A549 (cell line): ENCODE data around the gene EFNA5.

ENCODE experiments used
- CHD2 ChIP-seq: fragments of 150-350 bp; IDR thresholded peaks from 2 replicates; pipeline ENCODE4 v1.6.1; 2014; ENCODE audit warnings: low read length; ENCODE audit not compliant: partially characterized antibody
- EHMT2 ChIP-seq: fragments of 200-600 bp; sonication (generic); IDR thresholded peaks from 2 replicates; pipeline ENCODE4 v1.6.1; 2016; ENCODE audit warnings: antibody characterized with exemption, low read depth, mild to moderate bottlenecking, moderate library complexity
- ESRRA ChIP-seq: fragments of 150-350 bp; IDR thresholded peaks from 2 replicates; pipeline ENCODE4 v1.6.1; 2014; ENCODE audit warnings: mild to moderate bottlenecking, low read length, borderline replicate concordance
- JUN ChIP-seq, 2 experiments: fragments of >200 bp; sonication (Bioruptor Twin); formaldehyde crosslinking; IDR thresholded peaks; 2 replicates in 1 of 2; 3 replicates in 1 of 2; pipeline ENCODE4 v1.6.1; 2016 to 2017
- KDM1A ChIP-seq: fragments of 200-600 bp; sonication (generic); IDR thresholded peaks from 2 replicates; pipeline ENCODE4 v1.6.1; 2016; ENCODE audit warnings: low read depth, mild to moderate bottlenecking
- KDM5A ChIP-seq: fragments of 200-600 bp; sonication (generic); IDR thresholded peaks from 2 replicates; pipeline ENCODE4 v1.6.1; 2016; ENCODE audit warnings: antibody characterized with exemption, mild to moderate bottlenecking
- MAZ ChIP-seq: fragments of 150-350 bp; IDR thresholded peaks from 2 replicates; pipeline ENCODE4 v1.6.1; 2014; ENCODE audit warnings: antibody characterized with exemption, low read depth, low read length, borderline replicate concordance
- NR3C1 ChIP-seq: fragments of >200 bp; sonication (Bioruptor Twin); formaldehyde crosslinking; IDR thresholded peaks from 3 replicates; pipeline ENCODE4 v1.6.1; 2017
- POLR2A ChIP-seq: IDR thresholded peaks from 2 replicates; pipeline ENCODE4 v1.6.1; 2012; ENCODE audit warnings: mild to moderate bottlenecking, low read length
- RFX5 ChIP-seq: fragments of 450-650 bp; IDR thresholded peaks from 2 replicates; pipeline ENCODE4 v1.7.1; 2014; ENCODE audit warnings: antibody characterized with exemption, mild to moderate bottlenecking, moderate library complexity
- TF ChIP-seq, protein P1 (sequence below): fragments of 200-600 bp; sonication (generic); IDR thresholded peaks from 2 replicates; pipeline ENCODE4 v1.6.1; 2016; ENCODE audit warnings: antibody characterized with exemption, mild to moderate bottlenecking, moderate library complexity
- TF ChIP-seq, protein P2 (sequence below): IDR thresholded peaks from 2 replicates; pipeline ENCODE4 v1.6.1; 2012
- TF ChIP-seq, protein P3 (sequence below): fragments of >200 bp; sonication (Bioruptor Twin); formaldehyde crosslinking; IDR thresholded peaks from 3 replicates; pipeline ENCODE4 v1.5.1; 2016
- TF ChIP-seq, protein P4 (sequence below): fragments of 250-450 bp; sonication (Bioruptor Pico); IDR thresholded peaks from 2 replicates; pipeline ENCODE4 v1.5.0; 2021; ENCODE audit warnings: mild to moderate bottlenecking, moderate library complexity, borderline replicate concordance

DNA sequence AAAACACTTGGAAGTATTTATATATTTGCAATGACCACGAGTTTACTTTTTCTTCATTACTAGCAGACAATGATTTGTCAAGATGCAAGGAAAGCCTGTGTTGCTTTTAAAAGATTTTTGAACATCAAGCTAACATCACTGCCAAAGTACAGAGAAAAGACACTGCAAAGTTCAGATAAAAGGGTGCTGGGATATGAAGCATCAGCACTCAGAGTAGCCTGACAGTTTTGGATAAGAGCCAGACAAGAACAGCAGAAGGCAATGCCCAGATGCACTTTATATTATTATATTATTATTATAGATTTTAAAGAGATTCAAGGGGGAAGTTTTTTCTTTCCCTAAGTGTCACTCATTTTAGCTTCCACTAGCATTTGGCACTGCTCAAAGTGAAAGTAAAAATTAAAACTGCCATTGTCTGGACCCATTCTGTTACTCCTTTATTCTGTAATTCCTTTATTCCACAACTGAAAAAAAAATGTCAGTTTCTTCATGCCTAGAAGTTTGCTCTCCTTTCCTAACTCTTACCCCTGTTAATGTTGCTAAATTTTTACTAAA lies 240.6 kb downstream of the EFNA5 start:
- TF ChIP-seq, protein P1, sequence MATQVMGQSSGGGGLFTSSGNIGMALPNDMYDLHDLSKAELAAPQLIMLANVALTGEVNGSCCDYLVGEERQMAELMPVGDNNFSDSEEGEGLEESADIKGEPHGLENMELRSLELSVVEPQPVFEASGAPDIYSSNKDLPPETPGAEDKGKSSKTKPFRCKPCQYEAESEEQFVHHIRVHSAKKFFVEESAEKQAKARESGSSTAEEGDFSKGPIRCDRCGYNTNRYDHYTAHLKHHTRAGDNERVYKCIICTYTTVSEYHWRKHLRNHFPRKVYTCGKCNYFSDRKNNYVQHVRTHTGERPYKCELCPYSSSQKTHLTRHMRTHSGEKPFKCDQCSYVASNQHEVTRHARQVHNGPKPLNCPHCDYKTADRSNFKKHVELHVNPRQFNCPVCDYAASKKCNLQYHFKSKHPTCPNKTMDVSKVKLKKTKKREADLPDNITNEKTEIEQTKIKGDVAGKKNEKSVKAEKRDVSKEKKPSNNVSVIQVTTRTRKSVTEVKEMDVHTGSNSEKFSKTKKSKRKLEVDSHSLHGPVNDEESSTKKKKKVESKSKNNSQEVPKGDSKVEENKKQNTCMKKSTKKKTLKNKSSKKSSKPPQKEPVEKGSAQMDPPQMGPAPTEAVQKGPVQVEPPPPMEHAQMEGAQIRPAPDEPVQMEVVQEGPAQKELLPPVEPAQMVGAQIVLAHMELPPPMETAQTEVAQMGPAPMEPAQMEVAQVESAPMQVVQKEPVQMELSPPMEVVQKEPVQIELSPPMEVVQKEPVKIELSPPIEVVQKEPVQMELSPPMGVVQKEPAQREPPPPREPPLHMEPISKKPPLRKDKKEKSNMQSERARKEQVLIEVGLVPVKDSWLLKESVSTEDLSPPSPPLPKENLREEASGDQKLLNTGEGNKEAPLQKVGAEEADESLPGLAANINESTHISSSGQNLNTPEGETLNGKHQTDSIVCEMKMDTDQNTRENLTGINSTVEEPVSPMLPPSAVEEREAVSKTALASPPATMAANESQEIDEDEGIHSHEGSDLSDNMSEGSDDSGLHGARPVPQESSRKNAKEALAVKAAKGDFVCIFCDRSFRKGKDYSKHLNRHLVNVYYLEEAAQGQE, result no peak
- TF ChIP-seq, protein P2, sequence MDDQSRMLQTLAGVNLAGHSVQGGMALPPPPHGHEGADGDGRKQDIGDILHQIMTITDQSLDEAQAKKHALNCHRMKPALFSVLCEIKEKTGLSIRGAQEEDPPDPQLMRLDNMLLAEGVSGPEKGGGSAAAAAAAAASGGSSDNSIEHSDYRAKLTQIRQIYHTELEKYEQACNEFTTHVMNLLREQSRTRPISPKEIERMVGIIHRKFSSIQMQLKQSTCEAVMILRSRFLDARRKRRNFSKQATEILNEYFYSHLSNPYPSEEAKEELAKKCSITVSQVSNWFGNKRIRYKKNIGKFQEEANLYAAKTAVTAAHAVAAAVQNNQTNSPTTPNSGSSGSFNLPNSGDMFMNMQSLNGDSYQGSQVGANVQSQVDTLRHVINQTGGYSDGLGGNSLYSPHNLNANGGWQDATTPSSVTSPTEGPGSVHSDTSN, result no peak
- TF ChIP-seq, protein P3, sequence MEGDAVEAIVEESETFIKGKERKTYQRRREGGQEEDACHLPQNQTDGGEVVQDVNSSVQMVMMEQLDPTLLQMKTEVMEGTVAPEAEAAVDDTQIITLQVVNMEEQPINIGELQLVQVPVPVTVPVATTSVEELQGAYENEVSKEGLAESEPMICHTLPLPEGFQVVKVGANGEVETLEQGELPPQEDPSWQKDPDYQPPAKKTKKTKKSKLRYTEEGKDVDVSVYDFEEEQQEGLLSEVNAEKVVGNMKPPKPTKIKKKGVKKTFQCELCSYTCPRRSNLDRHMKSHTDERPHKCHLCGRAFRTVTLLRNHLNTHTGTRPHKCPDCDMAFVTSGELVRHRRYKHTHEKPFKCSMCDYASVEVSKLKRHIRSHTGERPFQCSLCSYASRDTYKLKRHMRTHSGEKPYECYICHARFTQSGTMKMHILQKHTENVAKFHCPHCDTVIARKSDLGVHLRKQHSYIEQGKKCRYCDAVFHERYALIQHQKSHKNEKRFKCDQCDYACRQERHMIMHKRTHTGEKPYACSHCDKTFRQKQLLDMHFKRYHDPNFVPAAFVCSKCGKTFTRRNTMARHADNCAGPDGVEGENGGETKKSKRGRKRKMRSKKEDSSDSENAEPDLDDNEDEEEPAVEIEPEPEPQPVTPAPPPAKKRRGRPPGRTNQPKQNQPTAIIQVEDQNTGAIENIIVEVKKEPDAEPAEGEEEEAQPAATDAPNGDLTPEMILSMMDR, result no peak
- no peak for TF ChIP-seq EHMT2
- TF ChIP-seq, protein P4, sequence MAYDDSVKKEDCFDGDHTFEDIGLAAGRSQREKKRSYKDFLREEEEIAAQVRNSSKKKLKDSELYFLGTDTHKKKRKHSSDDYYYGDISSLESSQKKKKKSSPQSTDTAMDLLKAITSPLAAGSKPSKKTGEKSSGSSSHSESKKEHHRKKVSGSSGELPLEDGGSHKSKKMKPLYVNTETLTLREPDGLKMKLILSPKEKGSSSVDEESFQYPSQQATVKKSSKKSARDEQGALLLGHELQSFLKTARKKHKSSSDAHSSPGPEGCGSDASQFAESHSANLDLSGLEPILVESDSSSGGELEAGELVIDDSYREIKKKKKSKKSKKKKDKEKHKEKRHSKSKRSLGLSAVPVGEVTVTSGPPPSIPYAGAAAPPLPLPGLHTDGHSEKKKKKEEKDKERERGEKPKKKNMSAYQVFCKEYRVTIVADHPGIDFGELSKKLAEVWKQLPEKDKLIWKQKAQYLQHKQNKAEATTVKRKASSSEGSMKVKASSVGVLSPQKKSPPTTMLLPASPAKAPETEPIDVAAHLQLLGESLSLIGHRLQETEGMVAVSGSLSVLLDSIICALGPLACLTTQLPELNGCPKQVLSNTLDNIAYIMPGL (CRISPR knock-in tag), result no peak
- no peak for TF ChIP-seq RFX5
- no peak for TF ChIP-seq CHD2
- TF ChIP-seq NR3C1, result no peak
- TF ChIP-seq JUN (IDR thresholded peaks at IDR 0.05), result no peak
- TF ChIP-seq MAZ, result no peak
- no peak for TF ChIP-seq KDM5A
- no peak for TF ChIP-seq ESRRA
- no peak for TF ChIP-seq KDM1A
- no peak for TF ChIP-seq POLR2A
